NCI-H446 (cell line): Measurements from ENCODE around the gene CD320.
"Not testable (repeated sequence)": the region's sequence is repeated elsewhere in the genome, so short reads cannot be mapped to it uniquely, and the experiment has no call there.

Source experiments
- DNase-seq, 2 experiments: peaks; one replicate each; lab custom pipeline; 2025; lab: John Stamatoyannopoulos, UW

Gene CD320

DNA sequence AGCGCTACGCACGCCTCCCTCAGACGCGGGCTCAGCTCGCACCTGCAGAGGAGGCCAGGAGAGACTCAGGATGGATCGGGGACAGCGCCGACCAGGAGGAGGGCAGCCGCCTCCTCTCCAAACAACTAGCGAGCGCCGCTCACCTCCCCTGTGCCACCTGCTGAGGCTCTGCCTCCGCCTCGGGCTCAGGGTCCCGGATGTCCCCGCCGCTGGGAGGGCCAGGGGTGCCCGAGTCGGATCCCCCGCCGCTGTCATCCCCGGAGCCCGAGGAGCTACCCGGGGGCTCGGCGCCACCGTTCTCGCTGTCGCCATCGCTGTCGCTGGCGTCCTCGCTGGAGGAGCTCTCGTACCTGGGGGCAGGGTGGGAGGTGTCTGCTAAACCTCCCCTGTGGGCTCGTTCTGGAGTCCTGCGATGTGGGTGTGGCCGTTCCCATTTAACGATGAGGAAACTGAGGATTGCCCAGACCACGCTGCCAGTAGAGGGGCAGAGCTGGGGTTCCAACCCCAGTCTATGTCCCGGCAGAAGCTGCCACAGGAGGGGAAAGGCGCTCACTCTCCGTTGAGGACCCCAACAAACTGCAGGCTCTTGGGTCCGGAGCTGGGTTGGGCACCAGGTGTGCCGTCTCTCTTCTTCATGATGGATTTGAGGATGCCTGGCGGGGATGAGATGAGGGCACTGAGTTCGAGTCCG, 25.8 kb upstream of the CD320 start:
- no peak for DNase-seq

DNA sequence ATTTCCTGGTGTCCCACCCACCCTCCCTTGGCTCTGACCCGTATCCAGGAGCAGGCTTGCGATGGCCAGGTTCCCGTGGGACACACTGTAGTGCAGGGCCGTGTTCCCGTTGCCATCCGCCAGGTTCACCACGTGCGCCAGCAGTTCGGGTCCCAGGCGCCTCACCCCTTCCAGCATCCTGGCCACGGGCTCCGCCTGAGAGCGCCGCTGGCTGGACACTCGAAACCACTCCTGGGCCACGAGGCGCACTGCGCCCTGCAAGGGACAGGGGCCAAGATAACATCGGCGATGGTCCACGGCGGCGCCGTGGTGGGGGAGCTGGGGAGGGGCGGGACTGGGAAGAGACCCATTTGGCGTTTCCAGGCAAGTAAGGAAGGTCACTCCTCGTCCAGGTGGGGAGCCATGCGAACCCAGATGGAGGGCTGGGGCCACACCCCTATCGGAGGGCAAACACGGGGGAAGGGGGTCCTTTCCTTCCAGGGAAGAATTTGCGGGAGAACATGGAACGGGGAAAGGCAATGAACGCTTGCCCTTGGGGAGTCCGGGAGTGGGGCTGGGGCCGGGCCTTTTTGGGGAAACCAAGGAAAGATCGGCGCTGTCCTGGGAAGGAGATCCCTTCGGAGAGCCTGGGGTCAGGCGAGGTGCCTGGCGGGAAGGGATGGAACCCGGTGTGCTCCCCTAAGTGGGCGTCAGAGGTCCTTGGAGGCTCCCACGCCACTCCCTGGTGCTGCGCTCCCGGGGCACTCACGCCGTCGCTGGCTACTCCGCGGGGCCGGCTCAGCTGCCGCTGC, 25.0 kb upstream of the CD320 start:
- DNase-seq: no peak

DNA sequence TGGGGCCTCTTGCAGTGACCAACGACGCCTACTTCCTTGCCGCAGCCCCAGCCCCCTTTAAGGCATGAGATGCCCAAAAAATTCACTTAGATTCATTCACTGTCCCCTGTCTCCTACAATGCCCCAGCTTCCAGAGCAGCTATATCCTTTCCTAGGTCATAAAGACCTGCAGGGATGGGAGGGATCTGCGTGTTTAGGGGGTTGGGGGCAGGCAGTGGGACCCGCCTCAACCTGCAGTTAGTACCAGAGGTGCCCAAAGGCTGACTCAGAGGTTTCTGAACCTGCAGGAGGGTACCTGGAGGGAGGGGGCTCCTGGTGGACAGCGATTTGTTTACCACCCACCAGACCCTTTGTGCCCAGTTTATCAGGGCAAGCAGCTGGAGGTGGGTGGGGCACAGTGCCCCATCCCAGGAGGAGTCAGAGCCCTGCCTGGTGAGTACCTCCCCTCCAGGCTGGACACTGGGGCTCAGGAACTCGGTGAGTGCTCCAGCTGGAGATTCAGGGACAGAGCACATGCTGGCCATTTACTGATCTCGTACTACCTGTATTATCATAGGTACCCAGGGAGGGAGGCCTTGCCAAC, 23.2 kb upstream of the CD320 start:
- no peak for DNase-seq

DNA sequence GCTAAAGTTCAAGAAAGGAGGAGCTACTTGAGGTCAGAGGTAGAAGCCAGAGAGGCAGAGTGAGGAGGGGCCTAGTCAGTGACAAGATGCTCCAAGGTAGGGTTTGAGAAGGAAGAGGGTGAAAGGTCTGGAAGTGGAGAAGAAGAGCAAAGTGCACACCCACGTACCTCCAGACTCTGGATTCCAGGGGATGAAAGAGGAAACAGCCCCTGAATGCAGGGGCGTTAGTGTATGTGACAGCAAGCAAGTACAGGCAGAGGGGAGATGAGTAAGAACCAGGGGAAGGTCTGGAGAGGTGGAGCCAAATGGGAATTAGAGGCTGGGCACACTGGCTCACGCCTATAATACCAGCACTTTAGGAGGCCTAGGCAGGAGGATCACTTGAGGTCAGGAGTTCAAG, 21.8 kb upstream of the CD320 start:
- DNase-seq: no peak

DNA sequence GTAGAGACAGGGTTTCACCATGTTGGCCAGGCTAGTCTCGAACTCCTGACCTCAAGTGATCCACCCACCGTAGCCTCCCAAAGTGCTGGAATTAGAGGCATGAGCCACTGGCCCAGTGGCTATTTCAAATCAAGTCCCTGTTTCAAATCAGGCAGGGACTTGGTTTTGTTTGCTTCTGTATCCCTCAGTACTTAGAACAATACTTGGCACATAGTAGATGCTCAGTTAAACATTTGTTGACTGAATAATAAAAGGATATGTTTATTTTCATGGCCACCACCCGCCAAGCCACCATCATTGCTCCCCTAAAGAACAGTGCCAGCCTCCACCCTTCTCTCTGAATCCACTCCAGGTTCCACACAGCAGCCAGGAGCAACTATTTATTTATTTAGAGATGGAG, 17.3 kb upstream of the CD320 start:
- no peak for DNase-seq

DNA sequence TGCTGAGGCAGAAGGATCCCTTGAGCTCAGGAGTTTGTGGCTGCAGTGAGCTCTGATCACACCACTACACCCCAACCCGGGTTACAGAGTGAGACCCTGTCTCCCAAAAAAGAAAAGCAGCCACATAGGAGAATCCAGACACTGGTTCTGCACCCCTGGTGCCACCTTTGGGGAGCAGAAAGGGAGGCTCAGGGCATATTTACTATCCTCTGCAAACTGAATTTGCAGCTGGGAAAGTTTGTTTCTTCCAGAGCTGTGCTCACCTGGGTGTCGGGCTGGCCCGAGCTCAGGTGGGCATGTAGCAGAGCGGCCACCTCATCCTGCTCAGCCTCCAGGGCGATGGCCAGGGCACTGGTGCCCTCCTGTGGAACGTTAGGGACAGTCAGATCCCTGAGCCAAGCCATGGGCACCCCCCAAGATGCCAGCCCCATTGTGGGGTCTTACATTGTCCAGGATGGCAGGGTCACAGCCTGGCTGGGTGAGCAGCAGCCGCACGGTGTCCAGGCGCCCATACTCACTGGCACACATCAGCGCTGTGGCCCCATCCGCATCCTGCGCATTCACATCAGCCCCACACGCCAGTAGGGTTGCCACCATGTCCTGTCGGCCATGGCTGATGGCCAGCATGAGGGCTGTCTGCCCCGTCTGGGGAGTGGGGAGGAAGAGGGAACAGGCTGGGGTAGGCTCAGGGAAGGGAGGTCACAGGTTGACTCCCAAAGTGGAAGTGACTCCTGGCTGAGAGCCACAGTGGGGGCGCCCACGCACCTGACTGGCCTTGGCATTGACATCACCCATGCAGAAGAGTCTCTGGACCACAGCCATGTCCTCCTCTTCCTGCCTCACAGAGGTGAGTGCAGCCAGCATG, 16.3 kb upstream of the CD320 start:
- DNase-seq: no peak

DNA sequence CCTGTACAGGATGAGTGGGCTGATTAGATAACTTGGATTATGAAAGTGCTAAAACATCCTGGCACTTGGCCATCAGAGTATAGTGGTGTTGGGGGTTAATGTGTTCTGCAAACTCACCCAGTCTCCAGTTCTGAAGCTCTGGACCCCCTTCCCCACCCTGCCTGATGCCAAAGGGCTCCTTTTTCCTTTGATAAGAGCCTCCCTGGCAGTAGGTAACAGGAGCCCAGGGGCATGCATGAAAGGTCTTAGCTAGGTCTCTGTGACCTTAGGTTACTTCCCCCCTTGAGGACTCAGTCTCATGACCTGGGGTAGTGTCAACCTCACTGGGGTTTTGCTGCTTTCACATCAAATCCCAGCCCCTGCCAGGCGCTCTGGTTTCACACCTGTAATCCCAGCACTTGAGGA, 15.6 kb upstream of the CD320 start:
- DNase-seq: no peak

DNA sequence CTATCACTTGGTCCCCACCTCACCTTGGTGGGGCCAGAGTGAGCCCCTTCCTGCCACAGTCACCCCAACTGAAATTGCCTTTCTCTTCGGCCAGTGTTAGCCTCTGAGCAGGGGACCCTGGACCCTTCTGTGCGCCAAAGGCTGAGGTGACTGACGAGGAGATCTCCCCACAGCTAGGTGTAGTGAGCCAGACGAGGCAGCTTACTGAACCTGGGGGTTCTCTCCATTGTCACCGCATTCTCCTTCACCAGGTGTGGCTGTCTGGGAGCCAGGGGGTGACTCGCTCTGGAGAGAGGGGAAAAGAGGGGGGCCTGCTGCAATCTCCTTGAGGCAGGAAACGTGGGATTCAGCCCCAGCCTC, 14.5 kb upstream of the CD320 start:
- DNase-seq: no peak

DNA sequence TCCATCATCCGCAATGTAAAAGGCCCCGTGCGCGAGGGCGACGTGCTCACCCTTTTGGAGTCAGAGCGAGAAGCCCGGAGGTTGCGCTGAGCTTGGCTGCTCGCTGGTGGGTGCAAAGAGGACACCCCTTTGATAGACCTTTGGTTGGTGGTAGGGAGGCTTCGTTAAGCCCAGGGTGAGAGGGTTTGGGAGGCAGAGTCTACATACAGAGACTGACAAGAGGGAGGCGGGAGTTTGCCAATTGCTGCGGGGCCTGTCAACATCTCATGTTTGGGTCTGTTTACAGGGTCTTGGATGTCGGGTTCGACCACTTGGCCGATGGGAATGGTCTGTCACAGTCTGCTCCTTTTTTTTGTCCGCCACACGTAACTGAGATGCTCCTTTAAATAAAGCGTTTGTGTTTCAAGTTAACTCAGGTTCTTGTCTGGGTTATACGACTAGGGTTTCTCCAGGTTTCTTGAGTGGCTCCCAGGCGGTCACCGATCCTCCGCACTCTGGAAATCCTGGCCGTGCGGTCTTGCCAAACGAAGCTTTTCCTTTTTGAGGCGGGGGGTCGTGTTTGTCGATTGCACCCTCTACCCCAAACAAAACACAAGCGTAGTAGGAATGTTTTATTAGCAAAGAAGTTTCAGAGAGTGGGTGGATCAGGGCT, 14.0 kb upstream of the CD320 start:
- no peak for DNase-seq

DNA sequence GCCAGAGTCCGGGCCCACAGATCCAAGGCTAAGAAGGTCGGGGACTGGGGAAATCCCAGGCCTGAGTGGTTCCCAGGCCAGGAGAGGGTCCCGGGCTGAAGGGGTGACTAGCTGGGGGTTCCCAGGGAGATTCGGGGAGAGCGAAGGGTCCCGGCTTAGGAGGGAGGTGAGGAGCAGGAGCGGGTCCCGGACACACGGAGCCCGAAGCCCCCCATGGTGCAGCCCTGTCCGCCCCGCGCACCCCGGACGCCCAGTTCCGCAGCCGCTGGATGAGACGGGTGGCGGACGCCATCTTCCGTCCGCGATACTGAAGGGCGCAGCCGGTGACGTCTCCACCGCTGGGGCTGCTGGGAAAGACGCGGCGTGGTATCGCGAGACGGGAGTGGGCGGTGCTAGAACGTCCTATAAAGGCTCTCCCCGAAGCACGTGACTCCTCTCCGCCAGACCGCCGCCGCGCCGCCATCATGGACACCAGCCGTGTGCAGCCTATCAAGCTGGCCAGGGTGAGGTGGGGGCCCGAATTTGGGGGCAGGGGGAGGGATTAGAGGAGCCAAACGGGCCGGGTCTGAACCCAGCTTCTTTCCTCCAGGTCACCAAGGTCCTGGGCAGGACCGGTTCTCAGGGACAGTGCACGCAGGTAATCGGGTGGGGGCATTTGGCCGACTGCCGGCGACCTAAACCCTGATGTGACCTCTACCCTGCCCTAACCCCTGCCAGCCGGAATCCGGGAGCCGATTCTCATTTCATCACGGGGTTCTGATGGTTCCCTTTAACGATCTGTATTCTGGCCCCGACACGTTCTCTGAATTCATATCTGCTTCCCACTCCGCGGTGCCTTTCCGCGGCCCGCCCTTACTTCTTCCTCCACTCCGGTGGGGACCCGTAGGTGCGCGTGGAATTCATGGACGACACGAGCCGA, 13.2 kb upstream of the CD320 start, which contains the start of the genes NDUFA7 and RPS28:
TSS of gene NDUFA7 (minus strand) at position 309 of the 919 bp plus-strand sequence. CDS start at position 292, 17 bp downstream.
TSS of gene RPS28 (plus strand) at position 430 of the 919 bp plus-strand sequence. CDS start at position 465, 35 bp downstream.
- DNase-seq: peak; percentile 93 to 98

DNA sequence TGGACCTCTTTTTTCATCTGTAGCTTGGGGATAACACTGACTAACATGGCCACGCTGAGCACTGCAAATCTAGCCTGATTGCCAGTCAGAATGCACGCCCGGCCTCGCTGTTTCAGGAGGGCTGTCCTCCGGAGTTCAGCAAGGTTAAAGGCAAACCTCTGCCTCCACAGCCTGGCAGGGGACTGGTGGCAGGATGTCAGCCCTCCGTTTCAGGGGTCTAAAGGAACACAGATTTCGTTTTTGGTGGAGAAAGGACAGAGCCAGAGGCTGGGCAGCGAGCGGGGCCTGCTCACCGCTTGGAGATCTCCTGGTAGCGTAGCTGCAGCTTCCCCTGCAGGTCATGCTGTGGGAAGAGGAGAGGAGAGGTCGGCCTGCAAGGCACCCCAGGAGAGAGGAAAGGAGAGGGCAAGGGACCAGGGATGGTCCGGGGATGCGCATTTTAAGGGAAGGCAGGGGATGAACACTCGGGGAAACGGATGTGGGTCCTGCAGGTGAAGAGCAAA, 12.5 kb upstream of the CD320 start:
- no peak for DNase-seq

DNA sequence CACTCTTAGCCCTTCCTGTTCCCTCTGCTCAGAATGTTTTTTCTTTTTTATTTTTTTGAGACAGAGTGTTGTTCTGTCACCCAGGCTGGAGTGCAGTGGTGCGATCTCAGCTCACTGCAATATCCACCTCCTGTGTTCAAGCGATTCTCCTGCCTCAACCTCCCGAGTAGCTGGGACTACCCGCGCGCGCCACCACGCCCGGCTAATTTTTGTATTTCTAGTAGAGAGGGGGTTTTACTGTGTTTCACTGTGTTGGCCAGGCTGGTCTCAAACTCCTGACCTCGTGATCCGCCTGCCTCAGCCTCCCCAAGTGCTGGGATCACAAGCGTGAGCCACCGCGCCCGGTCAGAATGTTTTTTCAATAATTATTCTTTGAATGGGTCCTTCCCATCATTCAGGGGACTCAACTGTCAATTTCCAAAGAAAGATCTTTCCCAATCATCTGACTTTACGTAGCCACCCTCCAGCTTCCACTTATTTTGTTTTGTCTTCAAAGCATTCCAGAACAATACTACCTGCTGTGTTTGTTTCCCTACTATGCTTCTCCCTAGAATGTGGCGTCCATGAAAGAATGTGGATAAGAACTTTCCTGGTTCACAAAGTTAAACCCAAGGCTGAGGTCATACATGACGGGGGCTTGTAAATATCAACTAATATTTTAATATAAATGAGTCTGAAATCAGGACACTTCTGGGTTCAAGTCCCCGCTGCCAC, 11.8 kb upstream of the CD320 start:
- DNase-seq: no peak

DNA sequence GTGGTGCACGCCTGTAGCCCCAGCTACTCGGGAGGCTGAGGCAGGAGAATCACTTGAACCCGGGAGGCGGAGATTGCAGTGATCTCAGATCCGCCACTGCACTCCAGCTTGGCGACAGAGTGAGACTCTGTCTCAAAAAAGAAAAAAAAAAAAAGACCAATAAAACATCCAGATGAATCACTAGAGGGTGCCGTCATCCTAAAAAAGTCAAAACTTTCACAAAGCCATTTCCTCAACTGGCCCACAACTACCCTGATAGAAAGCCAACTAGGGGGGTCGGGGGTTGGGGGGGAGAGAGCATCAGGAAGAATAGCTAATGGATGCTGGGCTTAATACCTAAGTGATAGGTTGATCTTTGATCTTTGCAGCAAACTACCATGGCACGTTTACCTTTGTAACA, 10.7 kb upstream of the CD320 start:
- not testable (repeated sequence) for DNase-seq

DNA sequence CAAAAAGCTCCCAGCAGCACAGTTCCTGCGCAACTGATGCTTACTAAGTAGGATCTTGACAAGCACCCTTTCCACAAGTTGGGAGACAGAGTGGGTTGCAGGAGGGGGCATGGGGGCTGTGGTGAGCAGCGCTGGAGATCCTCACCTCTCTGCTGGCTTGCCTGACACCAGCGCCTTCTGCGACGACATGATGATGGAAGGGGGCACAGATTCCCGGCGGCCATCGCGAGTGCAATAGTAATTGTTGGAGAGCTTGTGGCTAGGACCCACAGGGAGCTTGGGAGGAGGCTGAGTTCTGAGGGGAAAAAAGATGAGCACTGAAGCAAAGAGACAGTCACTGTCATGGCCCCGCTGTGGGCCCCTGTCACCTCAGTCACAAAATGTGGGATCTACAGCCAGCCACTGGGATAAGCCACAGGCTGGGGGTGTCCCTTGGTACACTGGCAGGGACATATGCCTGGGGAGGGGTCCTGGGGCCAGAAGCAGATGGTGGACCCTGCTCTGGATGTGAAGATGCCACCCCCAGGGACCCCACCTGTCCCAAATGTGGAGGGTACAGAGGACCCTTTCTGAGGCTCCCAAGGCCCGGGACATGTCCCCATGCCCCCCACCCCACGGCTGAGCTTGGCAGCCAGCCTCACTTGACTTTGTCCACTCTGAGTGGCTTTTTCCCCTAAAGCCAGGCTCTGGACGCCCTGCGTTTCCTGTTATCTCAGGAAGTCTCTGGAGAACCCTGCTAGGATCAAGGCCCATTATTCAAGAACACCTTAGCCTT, 8.4 kb upstream of the CD320 start:
- DNase-seq: no peak

DNA sequence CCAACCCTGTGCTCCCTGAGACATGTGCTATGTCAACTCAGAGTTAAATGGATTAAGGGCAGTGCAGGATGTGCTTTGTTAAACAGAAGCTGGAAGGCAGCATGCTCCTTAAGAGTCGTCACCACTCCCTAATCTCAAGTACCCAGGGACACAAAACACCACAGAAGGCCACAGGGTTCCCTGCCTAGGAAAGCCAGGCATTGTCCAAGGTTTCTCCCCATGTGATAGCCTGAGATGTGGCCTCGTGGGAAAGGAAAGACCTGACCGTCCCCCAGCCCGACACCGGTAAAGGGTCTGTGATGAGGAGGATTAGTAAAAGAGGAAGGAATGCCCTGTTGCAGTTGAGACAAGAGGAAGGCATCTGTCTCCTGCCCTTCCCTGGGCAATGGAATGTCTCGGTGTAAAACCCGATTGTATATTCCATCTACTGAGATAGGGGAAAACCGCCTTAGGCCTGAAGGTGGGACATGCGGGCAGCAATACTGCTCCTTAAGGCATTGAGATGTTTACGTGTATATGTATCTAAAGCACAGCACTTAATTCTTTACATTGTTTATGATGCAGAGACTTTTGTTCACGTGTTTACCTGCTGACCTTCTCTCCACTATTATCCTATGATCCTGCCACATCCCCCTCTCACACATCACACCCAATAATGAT, 7.0 kb upstream of the CD320 start:
- not testable (repeated sequence) for DNase-seq

DNA sequence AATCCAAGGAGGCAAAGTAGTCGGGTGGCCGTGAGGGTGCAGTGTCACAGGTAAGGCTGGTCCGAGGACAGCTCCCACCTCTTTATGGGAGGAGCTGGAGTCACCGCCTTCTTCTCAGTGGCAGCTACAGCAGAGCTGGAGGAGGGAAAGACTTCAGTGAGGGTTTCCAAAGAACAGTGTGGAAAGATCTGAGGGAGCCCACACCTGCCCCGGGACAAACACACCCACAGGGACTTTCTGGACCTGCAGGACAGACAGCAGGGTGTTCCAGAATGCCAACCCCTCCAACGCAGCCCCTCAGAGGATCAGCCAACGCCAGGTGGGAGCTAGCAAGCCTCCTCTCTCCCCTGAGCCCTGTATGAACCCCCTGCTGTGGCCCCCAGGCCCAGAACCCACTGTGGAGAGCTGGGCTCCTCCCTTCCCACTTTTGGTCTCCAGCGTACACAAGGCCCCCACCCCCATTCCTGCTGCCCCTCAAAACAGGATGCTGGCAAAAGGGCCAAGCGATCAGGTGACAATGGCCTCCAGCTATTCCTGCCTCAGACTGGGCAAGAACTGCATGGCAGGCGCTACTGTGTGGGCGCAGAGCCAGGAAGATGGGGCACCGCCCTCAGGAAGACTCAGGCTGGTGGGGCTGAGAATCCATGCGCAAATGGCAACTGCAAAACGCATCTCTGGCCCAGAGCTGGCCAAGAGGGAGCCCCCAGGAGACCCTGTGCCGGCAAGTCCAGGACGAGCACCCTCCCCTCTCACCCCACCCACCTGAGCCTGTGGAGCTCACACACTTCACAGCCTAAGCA, 3.5 kb upstream of the CD320 start:
- DNase-seq: peak in 1 of 2 experiments; percentile 44

DNA sequence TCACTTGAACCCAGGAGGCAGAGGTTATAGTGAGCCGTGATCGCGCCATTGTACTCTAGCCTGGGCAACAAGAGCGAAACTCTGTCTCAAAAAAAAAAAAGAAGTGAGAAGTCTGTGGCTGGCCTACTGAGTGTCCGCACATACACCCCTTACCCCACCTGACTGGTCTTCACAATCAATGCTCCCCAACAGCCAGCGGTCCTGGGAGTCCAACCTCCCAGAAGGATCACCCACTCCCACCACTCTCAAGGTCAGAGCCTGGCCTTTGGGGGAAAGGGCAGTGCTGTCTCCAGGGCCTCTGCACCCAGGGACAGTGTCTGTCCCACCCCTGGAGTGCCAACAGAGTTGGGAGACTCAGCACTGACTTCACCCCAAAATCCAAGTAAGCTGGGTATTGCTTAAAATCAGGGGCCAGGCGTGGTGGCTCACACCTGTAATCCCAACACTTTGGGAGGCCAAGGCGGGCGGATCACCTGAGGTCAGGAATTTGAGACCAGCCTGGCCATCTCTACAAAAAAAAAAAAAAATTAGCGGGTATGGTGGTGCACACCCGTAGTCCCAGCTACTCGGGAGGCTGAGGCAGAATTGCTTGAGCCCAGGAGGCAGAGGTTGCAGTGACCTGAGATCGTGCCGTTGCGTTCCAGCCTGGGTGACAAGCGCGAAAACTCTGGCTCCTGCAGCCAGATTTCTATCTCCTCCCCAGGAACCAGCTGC, 2.3 kb upstream of the CD320 start:
- DNase-seq: no peak
